Measurements from ENCODE around the gene ATP6V0C. TPM values are rescaled to one million over a fixed set of nuclear protein-coding genes. Genes with fewer than 3 reads are reported as not detected.
A peak's percentile ranks its signal among the peaks of the same experiment; 100 is the strongest.

The ATP6V0C gene
- total RNA-seq, 8 experiments from 2014 or later = 24.7 to 75.3 (median 47.4) TPM

DNA sequence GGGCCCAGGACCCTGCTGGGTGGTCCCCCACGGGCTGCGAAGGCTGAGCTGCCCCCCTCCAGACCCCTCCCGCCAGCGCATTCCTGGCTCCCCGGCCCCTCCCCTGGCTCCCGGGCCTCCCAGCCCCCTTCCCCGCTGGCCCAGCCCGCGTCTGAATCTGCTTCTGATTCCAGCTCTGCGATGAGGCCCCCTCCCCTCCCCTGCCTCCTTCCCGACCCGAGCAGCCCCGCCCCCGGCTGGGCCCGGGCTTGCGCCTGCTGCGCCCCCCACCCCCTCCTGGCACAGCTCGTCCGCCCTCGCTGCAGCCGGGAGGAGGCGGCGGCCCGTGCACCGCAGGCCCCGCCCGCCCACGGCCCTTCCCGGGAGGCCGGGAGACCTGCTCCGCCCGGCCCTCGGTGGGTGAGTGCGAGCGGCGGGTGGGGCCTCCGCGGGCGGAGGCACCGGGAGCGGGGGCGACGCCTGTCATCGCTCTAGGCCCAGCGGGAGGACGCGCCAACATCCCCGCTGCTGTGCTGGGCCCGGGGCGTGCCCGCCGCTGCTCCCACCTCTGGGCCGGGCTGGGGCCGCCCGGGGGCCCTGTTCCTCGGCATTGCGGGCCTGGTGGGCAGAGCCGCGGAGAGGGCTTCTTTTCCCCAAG lies 42.6 kb upstream of the ATP6V0C start, which contains the start of gene NTN3:
NTN3 (plus strand) TSS at position 282 of the 637 bp plus-strand sequence. CDS start 405 bp downstream, outside the sequence.
- in situ Hi-C loops (cut with MboI; ENCODE audit: low pct_unique_long_range_greater_than_20kb in 2 of 9, low sequenced_read_pairs in 9 of 9, unreplicated experiment in 9 of 9) = no loop called here
- Histone ChIP-seq H3K4me1 (replicated peaks in 1 of 2) (peaks cover 59 to 70% of the 10 kb centered on the region in 2 donors), H3K27ac (peak within 1 kb of the TSS; percentile 68 to 83), H3K4me3 (peak within 1 kb of the TSS; percentile 22 to 39 (median 27))
- ATAC-seq (replicated peaks in 6 of 8) = peak; percentile 5 to 51 (median 42)
- no CpG with 5 or more reads among the region's 59 CpGs for WGBS, 10 experiments

DNA sequence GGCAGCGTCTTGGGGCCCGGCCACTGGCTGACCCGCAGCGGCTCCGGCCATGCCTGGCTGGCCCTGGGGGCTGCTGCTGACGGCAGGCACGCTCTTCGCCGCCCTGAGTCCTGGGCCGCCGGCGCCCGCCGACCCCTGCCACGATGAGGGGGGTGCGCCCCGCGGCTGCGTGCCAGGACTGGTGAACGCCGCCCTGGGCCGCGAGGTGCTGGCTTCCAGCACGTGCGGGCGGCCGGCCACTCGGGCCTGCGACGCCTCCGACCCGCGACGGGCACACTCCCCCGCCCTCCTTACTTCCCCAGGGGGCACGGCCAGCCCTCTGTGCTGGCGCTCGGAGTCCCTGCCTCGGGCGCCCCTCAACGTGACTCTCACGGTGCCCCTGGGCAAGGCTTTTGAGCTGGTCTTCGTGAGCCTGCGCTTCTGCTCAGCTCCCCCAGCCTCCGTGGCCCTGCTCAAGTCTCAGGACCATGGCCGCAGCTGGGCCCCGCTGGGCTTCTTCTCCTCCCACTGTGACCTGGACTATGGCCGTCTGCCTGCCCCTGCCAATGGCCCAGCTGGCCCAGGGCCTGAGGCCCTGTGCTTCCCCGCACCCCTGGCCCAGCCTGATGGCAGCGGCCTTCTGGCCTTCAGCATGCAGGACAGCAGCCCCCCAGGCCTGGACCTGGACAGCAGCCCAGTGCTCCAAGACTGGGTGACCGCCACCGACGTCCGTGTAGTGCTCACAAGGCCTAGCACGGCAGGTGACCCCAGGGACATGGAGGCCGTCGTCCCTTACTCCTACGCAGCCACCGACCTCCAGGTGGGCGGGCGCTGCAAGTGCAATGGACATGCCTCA lies 41.9 kb upstream of the ATP6V0C start:
- H3K4me3 ChIP-seq = peak overlapping the region; percentile 22 to 39 (median 27)
- H3K4me1 ChIP-seq (replicated peaks in 1 of 2) = peaks cover 66 to 75% of the 10 kb centered on the region in 2 donors
- 25 to 81% (median 70%) methylated on average over 1 to 12 of the region's 61 CpGs; no CpG with 5 or more reads in 6 of the 10 experiments for WGBS, 10 experiments
- H3K27ac ChIP-seq = peak overlapping the region; percentile 68 to 83
- in situ Hi-C loops (cut with MboI; ENCODE audit: low pct_unique_long_range_greater_than_20kb in 2 of 9, low sequenced_read_pairs in 9 of 9, unreplicated experiment in 9 of 9) = no loop called here
- no peak for ATAC-seq (replicated peaks in 6 of 8)

DNA sequence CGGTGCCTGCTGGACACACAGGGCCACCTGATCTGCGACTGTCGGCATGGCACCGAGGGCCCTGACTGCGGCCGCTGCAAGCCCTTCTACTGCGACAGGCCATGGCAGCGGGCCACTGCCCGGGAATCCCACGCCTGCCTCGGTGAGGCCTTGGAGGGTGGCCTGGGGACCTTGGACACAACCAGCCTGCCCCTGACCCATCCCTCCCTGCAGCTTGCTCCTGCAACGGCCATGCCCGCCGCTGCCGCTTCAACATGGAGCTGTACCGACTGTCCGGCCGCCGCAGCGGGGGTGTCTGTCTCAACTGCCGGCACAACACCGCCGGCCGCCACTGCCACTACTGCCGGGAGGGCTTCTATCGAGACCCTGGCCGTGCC lies 41.3 kb upstream of the ATP6V0C start:
- WGBS, 10 experiments = no CpG with 5 or more reads among the region's 27 CpGs
- in situ Hi-C loops (cut with MboI; ENCODE audit: low pct_unique_long_range_greater_than_20kb in 2 of 9, low sequenced_read_pairs in 9 of 9, unreplicated experiment in 9 of 9) = no loop called here
- Histone ChIP-seq H3K4me3 (no peak overlapping the region), H3K4me1 (replicated peaks in 1 of 2) (peaks cover 66 to 71% of the 10 kb centered on the region in 2 donors), H3K27ac (peak overlapping the region in 1 of 2 donors; percentile 71)
- no peak for ATAC-seq (replicated peaks in 6 of 8)

DNA sequence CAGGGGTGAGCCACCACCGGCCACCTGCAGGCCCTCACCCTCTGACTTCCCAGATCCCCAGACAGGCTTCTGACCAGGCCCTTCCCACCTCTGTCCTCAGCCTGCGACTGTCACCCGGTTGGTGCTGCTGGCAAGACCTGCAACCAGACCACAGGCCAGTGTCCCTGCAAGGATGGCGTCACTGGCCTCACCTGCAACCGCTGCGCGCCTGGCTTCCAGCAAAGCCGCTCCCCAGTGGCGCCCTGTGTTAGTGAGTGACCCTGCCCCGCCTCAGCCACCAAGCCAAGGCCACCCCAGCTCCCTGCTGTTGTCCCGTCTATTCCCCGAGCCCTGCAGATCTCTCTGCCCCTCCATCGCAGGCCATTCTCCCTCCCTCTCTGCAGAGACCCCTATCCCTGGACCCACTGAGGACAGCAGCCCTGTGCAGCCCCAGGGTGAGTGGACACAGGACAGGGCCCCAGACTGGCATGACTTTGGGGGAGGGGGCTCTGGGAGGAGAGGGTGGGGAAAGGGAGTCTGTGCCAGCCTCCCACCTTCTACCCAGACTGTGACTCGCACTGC lies 40.8 kb upstream of the ATP6V0C start:
- peak overlapping the region; percentile 71 to 78 for H3K27ac ChIP-seq
- H3K4me1 ChIP-seq (replicated peaks in 1 of 2) = peaks cover 63 to 66% of the 10 kb centered on the region in 2 donors
- peak overlapping the region; percentile 66 to 93 (median 77) for H3K4me3 ChIP-seq
- in situ Hi-C loops (cut with MboI; ENCODE audit: low pct_unique_long_range_greater_than_20kb in 2 of 9, low sequenced_read_pairs in 9 of 9, unreplicated experiment in 9 of 9) = no loop called here
- 96% methylated on average over 4 of the region's 14 CpGs; no CpG with 5 or more reads in 9 of the 10 experiments for WGBS, 10 experiments
- no peak for ATAC-seq (replicated peaks in 6 of 8)

DNA sequence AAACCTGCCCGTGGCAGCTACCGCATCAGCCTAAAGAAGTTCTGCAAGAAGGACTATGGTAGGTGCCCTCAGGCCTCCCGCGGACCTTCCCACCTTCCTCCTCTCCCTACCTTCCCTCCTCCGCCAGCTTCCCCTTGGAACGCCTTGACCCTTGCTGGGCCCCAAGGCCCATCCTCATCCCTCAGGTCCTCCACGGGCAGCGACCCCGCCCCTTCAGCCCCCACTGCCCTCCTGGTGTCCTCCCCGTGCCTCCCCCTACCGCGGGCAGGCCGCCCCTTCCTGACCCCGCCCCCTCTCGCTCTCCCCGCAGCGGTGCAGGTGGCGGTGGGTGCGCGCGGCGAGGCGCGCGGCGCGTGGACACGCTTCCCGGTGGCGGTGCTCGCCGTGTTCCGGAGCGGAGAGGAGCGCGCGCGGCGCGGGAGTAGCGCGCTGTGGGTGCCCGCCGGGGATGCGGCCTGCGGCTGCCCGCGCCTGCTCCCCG lies 40.3 kb upstream of the ATP6V0C start:
- Histone ChIP-seq H3K4me1 (replicated peaks in 1 of 2) (peaks cover 58 to 61% of the 10 kb centered on the region in 2 donors), H3K27ac (peak overlapping the region; percentile 71 to 78), H3K4me3 (peak overlapping the region; percentile 66 to 93 (median 77))
- no CpG with 5 or more reads among the region's 49 CpGs for WGBS, 10 experiments
- in situ Hi-C loops (cut with MboI; ENCODE audit: low pct_unique_long_range_greater_than_20kb in 2 of 9, low sequenced_read_pairs in 9 of 9, unreplicated experiment in 9 of 9) = no loop called here
- ATAC-seq (replicated peaks in 6 of 8) = peak in 6 of 8 experiments; percentile 0 to 18 (median 11)

DNA sequence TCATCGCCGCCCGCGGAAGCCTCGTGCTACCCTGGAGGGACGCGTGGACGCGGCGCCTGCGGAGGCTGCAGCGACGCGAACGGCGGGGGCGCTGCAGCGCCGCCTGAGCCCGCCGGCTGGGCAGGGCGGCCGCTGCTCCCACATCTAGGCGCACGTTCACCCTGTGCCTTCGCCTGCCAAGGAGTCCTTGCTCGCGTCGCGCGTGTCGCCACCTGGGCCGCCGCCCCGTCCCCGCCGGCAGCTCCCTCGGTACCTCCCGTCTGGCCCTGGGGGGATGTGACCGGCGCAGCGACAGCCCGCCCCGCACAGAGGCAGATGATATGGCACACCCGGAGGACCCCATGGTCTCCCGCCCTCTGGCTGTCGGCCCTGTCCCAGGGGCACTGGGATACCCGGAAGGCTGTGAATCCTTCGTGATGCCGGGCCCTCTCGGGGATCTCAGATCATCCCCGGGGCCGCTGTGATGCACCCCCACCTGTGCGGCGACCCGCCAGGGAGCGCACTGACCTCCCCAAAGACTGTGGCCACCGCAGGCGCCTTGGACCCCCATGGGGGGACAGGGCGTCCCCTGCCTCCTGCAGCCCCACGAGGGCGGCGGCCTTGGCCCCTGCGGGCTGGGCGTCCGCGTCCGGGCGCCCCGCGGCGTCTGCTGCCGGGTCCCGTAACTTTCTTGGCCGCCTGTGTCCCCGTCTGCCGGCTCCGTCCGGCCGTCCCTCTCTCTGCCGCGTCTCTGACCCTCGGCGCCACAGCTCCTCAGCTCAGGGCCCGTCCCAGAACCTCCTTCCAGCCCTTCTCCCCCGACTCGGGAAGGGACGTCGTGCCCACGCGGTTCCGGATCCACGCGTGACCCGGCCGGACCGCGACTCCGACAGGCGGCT lies 39.5 kb upstream of the ATP6V0C start:
- ATAC-seq (replicated peaks in 6 of 8) = peak; percentile 27 to 58 (median 42)
- 0 to 10% (median 0%) methylated on average over 1 to 14 of the region's 100 CpGs; no CpG with 5 or more reads in 7 of the 10 experiments for WGBS, 10 experiments
- in situ Hi-C loops (cut with MboI; ENCODE audit: low pct_unique_long_range_greater_than_20kb in 2 of 9, low sequenced_read_pairs in 9 of 9, unreplicated experiment in 9 of 9) = no loop called here
- Histone ChIP-seq H3K27ac (peak overlapping the region; percentile 71 to 78), H3K4me1 (replicated peaks in 1 of 2) (peaks cover 51 to 53% of the 10 kb centered on the region in 2 donors), H3K4me3 (peak overlapping the region; percentile 66 to 93 (median 77))

DNA sequence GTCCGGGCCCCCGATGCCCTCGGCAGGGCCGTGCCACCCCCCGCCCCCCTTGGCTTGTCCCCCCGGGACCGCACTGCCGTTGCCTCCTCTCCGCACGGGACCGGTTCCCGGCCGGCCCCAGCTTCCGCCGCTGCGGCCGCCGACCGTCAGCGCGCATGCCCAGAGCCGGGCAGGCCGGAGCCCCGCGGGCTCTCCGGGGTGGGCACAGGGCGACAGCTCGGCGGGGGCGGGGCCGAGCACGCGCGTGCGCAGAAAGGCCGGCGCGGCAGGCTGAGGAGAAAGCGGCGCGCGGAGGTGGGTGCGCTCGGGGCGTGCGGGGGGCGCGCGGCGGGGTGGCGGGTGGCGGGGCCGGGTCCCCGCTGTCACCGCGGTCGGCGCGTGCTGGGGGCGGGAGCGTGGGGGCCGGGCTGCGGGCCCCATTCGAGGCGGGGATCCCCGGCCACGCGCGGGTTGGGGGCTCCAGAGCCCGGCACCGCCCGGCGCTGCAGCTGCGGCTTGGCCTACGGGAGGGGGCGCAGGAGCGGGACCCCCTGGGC lies 38.8 kb upstream of the ATP6V0C start, which contains the start of gene TBC1D24:
TBC1D24 (plus strand) TSS at position 251 of the 536 bp plus-strand sequence. CDS start 21,022 bp downstream, outside the sequence.
- ATAC-seq (replicated peaks in 6 of 8) = peak; percentile 49 to 78 (median 54)
- Histone ChIP-seq H3K27ac (peak within 1 kb of the TSS; percentile 71 to 78), H3K4me1 (replicated peaks in 1 of 2) (peaks cover 43 to 46% of the 10 kb centered on the region in 2 donors), H3K4me3 (peak within 1 kb of the TSS; percentile 66 to 93 (median 77))
- in situ Hi-C loops (cut with MboI; ENCODE audit: low pct_unique_long_range_greater_than_20kb in 2 of 9, low sequenced_read_pairs in 9 of 9, unreplicated experiment in 9 of 9) = loop anchor here in 1 of 9 experiments (25.0 kb wide), 1 partner anchor 138 kb away; the partner anchor contains the start of gene ABCA3
- WGBS, 10 experiments = no CpG with 5 or more reads among the region's 77 CpGs

DNA sequence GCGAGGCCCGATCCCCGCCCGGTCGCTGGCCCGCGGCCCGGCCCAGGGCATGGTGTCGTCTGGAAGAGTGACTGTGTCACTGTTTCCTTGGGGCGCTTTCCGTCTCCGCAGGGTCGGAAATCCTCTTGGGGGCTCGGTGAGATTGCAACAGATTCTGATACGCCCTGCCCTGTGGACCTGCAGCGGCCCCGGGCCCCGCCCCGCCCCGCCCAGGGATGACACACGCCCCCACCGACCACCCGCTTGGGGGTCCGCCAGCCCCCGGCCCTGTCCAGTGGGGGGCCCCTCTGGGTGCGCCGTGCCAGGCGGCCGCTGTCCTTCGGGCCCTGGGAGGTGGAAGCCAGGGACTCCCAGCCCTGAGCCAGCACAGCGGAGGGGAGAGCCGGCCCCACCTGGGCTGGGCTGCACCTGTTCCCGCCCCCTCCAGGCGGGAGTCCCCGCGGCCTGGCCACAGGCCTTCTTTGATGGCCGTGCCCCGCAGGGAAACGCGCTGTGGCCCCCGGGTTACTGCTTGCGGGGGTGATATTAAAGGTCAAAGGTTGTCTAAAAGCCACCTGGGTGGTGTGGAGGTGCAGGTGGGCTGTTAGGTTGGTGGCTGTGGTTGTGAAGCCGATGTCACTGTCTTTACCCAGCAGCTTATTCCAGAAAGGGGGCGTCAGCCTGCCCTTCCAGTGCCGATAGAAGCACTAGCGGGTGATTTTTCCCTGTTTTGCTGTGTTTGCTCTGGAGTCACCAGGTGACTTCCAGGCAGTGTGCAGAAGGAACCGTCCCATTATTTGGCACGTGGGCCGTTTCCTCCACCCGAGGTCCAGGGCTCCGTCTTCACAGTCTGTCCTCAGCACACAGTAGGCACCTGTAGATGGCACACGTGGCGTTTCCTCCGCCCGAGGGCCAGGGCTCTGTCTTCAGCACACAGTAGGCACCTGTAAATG lies 38.1 kb upstream of the ATP6V0C start:
- ATAC-seq (replicated peaks in 6 of 8) = peak in 2 of 8 experiments; percentile 0 to 2
- in situ Hi-C loops (cut with MboI; ENCODE audit: low pct_unique_long_range_greater_than_20kb in 2 of 9, low sequenced_read_pairs in 9 of 9, unreplicated experiment in 9 of 9) = loop anchor here in 1 of 9 experiments (25.0 kb wide), 1 partner anchor 138 kb away; the partner anchor contains the start of gene ABCA3
- 28 to 72% (median 35%) methylated on average over 4 to 13 of the region's 55 CpGs; no CpG with 5 or more reads in 6 of the 10 experiments for WGBS, 10 experiments
- H3K27ac ChIP-seq = peak overlapping the region; percentile 62 to 71
- H3K4me3 ChIP-seq = peak overlapping the region; percentile 66 to 93 (median 77)
- H3K4me1 ChIP-seq (replicated peaks in 1 of 2) = peaks cover 36 to 39% of the 10 kb centered on the region in 2 donors

DNA sequence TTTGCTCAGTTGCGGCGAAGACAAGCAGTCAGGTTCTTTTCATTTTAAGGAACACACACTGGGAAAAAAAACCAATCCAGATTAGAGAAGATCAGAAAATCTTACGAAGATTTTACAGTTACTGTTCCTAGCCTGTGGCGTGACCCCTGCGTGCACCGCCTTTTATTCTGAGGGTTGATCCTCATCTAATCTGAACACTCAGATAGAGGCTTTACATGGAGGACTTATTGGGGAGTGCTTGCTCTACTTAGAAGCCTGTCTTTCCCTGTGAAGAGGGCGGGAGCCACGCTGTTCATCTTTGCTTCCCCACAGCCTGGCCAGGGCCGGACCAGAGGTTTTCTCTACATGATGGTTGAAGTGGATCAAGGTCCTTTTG lies 37.4 kb upstream of the ATP6V0C start:
- in situ Hi-C loops (cut with MboI; ENCODE audit: low pct_unique_long_range_greater_than_20kb in 2 of 9, low sequenced_read_pairs in 9 of 9, unreplicated experiment in 9 of 9) = loop anchor here in 1 of 9 experiments (25.0 kb wide), 1 partner anchor 139 kb away; the partner anchor contains the start of gene ABCA3
- 80 to 93% (median 85%) methylated on average over 1 to 7 of the region's 9 CpGs; no CpG with 5 or more reads in 4 of the 10 experiments for WGBS, 10 experiments
- Histone ChIP-seq H3K27ac (no peak overlapping the region), H3K4me3 (peak overlapping the region in 2 of 5 donors; percentile 73 to 91), H3K4me1 (replicated peaks in 1 of 2) (peaks cover 30 to 34% of the 10 kb centered on the region in 2 donors)
- ATAC-seq (replicated peaks in 6 of 8) = no peak

DNA sequence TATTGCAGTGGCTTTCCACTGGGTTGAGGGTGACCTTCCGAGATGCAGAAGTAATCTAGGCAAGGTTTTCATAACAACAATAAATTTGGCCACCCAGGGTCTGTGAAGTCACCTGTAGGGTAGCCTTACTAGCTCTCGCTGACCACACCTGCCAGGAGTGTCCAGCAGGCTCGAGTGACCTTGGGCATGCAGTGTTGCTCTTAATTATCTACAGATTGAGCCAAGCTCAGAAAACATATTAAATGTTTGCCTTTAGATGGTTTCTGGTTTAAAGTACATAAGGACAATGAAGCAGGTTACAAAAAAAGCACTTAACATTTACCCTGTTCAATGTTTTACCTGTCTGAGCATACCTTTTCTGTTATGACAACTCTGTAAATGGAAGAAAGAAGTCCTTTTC lies 37.0 kb upstream of the ATP6V0C start:
- no peak overlapping the region for H3K4me3 ChIP-seq
- H3K27ac ChIP-seq = no peak overlapping the region
- ATAC-seq (replicated peaks in 6 of 8) = no peak
- in situ Hi-C loops (cut with MboI; ENCODE audit: low pct_unique_long_range_greater_than_20kb in 2 of 9, low sequenced_read_pairs in 9 of 9, unreplicated experiment in 9 of 9) = loop anchor here in 1 of 9 experiments (25.0 kb wide), 1 partner anchor 139 kb away; the partner anchor contains the start of gene ABCA3
- WGBS, 10 experiments = 50 to 100% (median 76%) methylated on average over 2 to 3 of the region's 3 CpGs; no CpG with 5 or more reads in 4 of the 10 experiments
- H3K4me1 ChIP-seq (replicated peaks in 1 of 2) = peaks cover 25 to 30% of the 10 kb centered on the region in 2 donors

All from motor neuron (in vitro differentiated cells).